SHP77 treated with DMSO at 0.1 percent for 48 hours (cell line): Measurements from ENCODE around the gene VPS8.
"Not testable (repeated sequence)": the region's sequence is repeated elsewhere in the genome, so short reads cannot be mapped to it uniquely, and the experiment has no call there.

Experiments
- DNase-seq: peaks from one replicate; lab custom pipeline; 2025; lab: John Stamatoyannopoulos, UW

VPS8 gene

GRCh38 chr3:184914628-184915027, 102.7 kb downstream of the VPS8 start:
- DNase-seq: no peak

GRCh38 chr3:184918750-184919149, 106.8 kb downstream of the VPS8 start:
- no peak for DNase-seq

GRCh38 chr3:184919651-184920050, 107.7 kb downstream of the VPS8 start:
- no peak for DNase-seq

- DNase-seq: no peak
Observed at GRCh38 chr3:184924547-184924946, 112.6 kb downstream of the VPS8 start.

DNA sequence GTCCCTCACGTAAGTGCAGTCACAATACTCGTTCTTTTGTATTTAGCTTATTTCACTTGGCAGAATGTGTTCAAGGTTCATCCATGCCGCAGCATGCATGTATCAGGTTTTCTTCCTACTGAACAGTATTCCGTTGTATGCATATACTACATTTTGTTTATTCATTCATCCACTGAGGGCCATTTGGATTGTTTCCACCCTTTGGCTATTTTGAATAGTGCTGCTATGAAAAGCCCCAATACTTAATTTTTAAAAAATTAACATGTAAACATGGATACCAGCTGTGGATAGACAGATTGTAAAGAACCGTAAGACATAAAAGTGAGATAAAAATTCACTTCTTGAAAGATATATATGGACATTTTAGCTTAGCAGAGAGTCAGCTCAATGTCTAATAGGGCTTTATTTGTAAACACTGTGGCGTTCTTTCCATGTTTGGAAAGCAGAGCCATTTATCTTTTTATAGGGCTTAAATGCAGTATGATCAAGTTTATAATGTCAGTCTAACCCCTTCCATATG, 115.9 kb downstream of the VPS8 start:
- DNase-seq: no peak

GRCh38 chr3:184932777-184933176, 120.8 kb downstream of the VPS8 start:
- DNase-seq: no peak

DNA sequence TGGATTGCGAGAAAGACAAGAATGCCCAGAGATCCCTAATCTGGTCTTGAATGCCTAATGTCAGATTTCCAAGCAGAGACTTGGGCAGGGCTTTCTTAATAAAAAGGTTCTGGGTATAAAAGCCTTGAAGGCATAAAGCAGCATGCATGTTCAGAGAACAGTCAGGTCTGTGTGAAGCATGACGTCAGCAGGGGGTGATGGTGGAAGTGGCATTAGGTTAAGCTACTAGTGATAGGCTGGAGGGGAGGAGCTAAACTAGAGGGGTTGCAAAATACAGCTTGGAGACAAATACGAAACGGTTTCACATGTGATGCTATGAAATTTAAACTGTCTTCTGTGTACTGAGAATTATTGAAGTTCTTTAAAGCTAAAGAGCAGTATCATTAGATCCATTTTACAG, 125.6 kb downstream of the VPS8 start:
- DNase-seq: no peak

DNA sequence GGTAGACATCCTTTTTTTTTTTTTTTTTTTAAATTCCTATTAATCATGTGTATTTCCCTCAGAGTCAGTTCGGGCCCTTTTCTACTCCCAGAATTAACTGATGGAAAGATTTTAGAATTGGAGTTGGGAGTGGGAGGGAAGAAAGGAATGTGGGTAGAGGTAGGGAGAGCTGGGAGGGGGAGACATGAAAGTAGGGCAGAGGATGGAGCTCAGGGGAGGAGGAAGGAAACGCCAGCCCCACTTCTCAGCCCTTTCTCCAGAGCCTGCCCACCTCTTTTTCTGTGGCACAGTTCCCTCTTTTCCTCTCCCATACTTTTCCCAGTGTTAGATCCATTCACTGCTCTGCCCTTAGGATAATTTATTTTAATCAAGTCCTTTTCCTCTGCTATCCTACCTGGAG, 129.4 kb downstream of the VPS8 start:
- DNase-seq: no peak

DNA sequence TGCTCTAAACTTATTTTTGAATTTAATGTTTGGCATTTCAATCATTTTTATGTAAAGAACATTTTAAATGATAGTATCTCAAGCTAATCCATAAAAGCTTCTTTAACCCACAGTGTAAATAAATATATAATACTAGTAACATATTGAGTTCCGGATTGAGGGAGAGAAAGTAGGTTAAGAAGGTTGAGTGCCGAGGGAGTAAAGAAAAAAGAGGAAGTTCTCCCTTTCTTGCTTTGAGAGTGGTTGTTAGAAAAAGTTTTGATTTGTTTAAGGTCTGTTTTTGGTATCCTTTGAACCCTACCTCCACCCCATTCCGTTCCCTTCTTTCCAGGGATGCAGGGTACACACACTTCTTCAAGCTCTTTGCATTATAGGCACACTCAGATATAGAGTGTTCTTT, 130.8 kb downstream of the VPS8 start:
- DNase-seq: no peak

DNA sequence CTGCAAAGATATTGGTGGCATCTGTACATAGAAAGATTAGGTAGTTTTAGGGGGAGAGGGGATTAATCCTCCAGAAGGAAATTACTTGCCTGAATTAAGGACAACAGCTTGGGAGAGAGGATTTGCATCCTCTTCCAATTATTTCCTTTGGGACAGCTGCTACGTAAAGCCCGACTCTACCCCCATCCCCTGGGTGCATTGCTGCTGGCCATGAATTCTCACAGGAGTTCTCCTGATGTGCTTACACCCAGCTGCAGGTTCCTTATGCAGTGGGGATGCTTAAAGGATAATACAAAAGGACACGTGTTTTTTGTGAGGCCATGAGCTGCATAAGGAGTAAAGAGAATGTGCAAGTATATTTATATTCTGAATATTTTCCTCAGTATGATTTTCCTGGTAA, 132.3 kb downstream of the VPS8 start:
- DNase-seq: no peak

- no peak for DNase-seq
Observed at GRCh38 chr3:184945886-184946625, 134.1 kb downstream of the VPS8 start.

DNA sequence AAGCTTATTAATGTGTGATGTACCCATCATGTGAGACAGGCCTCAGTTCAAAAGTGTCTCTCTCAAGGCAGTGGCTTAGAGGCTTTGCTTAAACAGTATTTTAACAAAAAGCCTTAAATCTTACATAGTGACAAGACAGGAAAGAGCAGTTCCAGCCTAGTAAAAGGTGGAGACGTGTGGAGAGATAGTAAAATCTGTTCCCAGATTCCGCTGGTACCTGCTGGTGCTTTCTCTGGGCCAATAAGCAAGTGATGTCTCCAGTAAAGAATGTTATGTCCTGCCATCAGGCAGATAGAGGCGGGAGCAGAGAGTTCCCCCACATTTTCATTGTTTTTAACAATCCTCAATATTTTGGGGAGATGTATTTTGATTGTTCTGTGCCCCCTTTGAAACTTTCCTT, 135.0 kb downstream of the VPS8 start:
- no peak for DNase-seq

DNA sequence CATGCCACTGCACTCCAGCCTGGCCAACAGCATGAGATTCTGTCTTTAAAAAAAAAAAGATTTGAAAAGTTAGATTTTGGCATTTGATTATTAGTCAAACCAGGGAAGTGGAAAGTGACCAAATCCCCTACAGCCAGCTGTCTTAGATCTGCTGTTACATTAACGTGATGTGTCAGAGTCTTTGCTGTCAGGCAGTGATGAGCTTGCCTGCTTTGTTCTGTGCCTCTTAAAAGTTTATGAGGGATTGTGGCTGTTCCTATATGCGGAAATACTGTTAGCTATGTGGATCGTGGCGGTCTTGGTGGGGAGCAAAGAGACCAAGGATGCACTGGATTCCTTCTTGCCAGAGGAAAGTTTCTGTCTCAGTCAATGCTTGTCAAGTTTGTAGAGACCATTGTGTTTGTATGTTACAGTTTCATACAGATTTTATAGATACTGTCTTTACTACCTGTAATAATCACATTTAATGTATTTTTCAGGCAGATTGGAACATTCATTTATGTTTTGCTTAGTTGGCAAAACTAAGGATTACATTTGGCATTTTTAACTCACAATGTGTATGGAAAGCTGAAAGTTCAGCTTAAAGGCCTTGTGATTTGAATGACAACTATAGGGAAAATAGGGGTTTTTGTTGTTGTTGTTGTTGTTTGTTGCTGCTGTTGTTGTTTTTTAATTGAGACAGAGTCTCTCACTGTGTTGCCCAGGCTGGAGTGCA, 137.4 kb downstream of the VPS8 start:
- no peak for DNase-seq

GRCh38 chr3:184950816-184951215, 138.8 kb downstream of the VPS8 start:
- DNase-seq: not testable (repeated sequence)

- DNase-seq: no peak
Observed at GRCh38 chr3:184952671-184953070, 140.7 kb downstream of the VPS8 start.

DNA sequence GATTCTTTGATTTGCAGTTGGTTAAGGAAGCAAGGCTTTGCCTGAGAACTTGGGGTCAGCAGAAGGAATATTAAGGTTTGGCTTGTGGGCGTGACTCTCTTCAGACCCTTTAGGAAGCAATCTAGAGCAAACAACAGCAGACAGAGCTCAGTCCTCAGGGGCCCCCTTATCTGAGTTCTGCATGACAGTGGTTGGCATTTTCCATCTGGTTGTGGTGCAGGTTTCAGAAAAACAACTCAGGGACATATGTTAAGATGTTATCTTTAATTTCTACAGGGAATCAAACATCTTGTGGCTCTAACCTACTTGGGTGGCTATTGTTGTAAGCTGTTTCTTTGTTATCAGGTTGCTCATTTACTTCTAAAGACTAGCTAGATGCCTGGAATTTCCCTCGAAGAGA, 141.4 kb downstream of the VPS8 start:
- DNase-seq: no peak

DNA sequence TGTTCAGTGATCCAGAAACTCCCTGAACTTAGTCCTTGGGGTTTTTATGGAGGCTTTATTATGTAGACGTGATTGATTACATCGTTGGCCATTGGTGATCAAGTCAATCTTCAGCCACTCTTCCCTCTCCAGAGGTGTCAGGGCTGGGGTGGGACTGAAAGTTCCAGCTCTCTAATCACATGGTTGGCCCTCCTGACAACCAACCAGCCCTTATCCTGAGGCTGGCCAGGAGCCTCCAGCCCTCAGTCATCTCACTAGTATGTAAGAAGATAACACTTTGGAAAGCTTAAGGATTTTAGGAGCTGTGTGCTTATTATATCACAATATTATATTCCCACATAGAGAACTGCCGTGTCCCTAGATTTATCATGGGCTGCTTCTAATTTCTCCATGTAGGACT, 142.3 kb downstream of the VPS8 start:
- DNase-seq: no peak

GRCh38 chr3:184954851-184955250, 142.9 kb downstream of the VPS8 start:
- DNase-seq: not testable (repeated sequence)

- no peak for DNase-seq
Observed at GRCh38 chr3:184965639-184966430, 153.9 kb downstream of the VPS8 start.

DNA sequence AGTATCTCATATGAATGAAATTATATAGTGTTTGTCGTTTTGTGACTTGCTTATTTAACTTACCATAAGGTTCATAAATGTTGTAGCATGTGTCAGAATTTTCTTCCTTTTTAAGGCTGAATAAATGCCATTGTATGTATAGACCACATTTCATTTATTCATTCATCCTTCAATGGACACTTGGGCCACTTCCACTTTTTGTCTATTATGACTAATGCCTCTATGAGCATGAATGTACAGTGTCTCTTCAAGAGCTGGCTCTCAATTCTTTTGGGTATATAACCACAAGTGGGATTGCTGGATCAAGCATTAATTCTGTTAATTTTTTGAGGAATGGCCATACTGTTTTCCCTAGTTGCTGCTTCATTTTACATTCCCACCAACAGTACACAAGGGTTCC, 156.1 kb downstream of the VPS8 start:
- DNase-seq: no peak

DNA sequence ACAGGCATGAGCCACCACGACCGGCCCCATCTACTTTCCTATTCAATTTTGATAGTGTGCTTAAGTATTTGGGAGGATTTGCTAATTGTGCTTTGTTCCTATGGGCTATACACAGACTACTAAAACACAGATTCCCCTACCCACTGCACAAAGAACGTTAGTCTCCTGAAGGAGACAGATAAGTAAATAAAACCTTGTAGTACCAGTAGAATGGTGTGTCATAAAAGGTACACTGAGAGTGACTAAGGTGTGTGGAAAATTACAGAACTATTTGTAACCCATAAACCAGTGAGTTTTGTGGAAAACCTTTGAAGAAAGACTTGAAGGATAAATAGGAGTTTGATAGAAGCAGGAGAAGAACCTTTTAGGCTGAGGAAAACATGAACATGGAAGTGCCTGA, 158.2 kb downstream of the VPS8 start:
- DNase-seq: no peak

DNA sequence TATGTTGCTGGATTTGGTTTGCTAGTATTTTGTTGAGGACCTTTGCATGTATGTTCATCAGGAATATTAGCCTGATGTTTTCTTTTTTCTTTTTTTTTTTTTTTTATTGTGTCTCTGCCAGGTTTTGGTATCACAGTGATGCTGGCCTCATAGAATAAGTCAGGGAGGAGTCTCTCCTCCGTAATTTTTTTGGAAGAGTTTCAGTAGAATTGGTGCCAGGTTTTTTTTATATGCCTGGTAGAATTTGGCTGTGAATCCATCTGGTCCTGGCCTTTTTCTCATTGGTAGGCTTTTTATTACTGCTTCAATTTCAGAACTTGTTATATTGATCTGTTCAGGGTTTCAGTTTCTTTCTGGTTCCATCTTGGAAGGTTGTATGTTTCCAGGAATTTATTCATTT, 165.8 kb downstream of the VPS8 start:
- DNase-seq: no peak

DNA sequence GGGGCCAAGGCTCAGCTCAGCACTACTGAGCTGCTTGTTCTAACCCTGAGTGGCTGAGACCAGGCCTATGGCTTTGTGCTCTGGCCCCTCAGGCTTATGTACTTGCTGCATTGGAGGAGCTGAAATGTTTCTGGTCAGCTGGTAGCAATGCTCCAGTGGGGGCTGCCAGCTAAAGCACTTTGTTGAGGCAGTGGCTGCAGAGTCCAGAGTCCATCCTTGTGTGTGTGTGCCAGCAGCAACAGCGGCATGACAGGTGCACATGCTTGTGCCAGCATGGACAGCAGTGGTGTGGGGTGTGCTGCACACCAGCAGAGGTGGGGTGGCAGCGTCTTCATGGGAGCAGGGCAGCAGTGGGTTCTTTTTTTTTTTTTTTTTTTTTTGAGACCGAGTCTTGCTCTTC, 169.1 kb downstream of the VPS8 start:
- no peak for DNase-seq
